ENCODE measurements around the gene SLC9A8. TPM values are rescaled to one million over a fixed set of nuclear protein-coding genes. Genes with fewer than 3 reads are reported as not detected.

Gene SLC9A8
- total and polyA plus RNA-seq, 2 of the 4 experiments (the other 2 are of a cell fraction): 4.1 to 5.0 TPM

GRCh38 chr20:49810491-49811190, 2.0 kb upstream of the SLC9A8 start:
- CTCF ChIA-PET: no interaction called here
- in situ Hi-C loops (cut with MboI; ENCODE audit: low sequenced_read_pairs): no loop called here
- no peak for ATAC-seq (ENCODE audit: low read depth)

More at GRCh38 chr20:49810491-49811190, 2.0 kb upstream of the SLC9A8 start:
- Histone ChIP-seq H3K4me3 (ENCODE audit: insufficient read depth, low read depth, low read length) (no peak overlapping the region), H3K56ac (ENCODE audit: extremely low read depth, insufficient read depth, low read length) (no peak overlapping the region), H3K18ac (ENCODE audit: low read depth, low read length) (no peak overlapping the region), H3K9me3 (ENCODE audit: control insufficient read depth, insufficient read depth, low read length) (no peaks in the 10 kb centered on the region), H3K4me2 (ENCODE audit: low read depth, low read length) (no peak overlapping the region), H3K23ac (ENCODE audit: low read depth, low read length) (no peak overlapping the region), H3K4me1 (ENCODE audit: control insufficient read depth, insufficient read depth, low read length) (peaks cover 7% of the 10 kb centered on the region), H4K20me1 (ENCODE audit: insufficient read depth, low read length) (no peaks in the 10 kb centered on the region), H4K91ac (ENCODE audit: insufficient read depth, low read depth, low read length) (no peak overlapping the region), H2AFZ (replicated peaks; ENCODE audit: low read length, poor library complexity) (no peak overlapping the region), H3K4ac (ENCODE audit: low read depth, low read length) (no peak overlapping the region), H2BK20ac (ENCODE audit: low read depth, low read length) (no peak overlapping the region), H2BK120ac (ENCODE audit: low read depth, low read length) (no peak overlapping the region), H2AK9ac (replicated peaks; ENCODE audit: low read depth, low read length, poor library complexity) (no peak overlapping the region), H3K27me3 (ENCODE audit: control insufficient read depth, insufficient read depth, low read length) (no peaks in the 10 kb centered on the region), H3K36me3 (ENCODE audit: control insufficient read depth, insufficient read depth, low read length) (peaks cover 2% of the 10 kb centered on the region; the same call in 1 of the 2 replicates), H3K27ac (ENCODE audit: insufficient read depth, low read length) (no peak overlapping the region), H2BK15ac (ENCODE audit: low read depth, low read length) (0 out of 3 replicates have a peak overlapping the region, but pooled peaks have one; percentile 25), H3K9ac (ENCODE audit: low read depth, low read length) (no peak overlapping the region), H2BK5ac (ENCODE audit: low read depth, low read length, poor library complexity, severe bottlenecking) (no peak overlapping the region), H4K8ac (ENCODE audit: low read depth in 2 of 2, low read length in 2 of 2) (no peak overlapping the region), H3K79me1 (ENCODE audit: low read depth in 1 of 2, low read length in 2 of 2) (peaks cover 20 to 29% of the 10 kb centered on the region in 2 experiments), H3K9me1 (ENCODE audit: insufficient read depth, low read length) (peaks cover 15% of the 10 kb centered on the region), H2AK5ac (ENCODE audit: low read depth, low read length) (no peak overlapping the region), H3K14ac (replicated peaks; ENCODE audit: low read depth, low read length) (no peak overlapping the region), H4K5ac (ENCODE audit: low read depth, low read length) (no peak overlapping the region)
- 67% methylated on average over 1 of the region's 6 CpGs; no CpG with 5 or more reads in 1 of the 2 experiments for whole genome bisulfite sequencing, 2 experiments (ENCODE audit: extremely low coverage in 2 of 2, insufficient read length in 1 of 2)
- POLR2A ChIA-PET (ENCODE audit: unreplicated experiment): no interaction called here
- intact Hi-C loops (cut with micrococcal nuclease): loop anchor here (5.0 kb wide), 1 partner anchor 98 kb away; the partner anchor contains the start of gene B4GALT5
- DNase-seq: no peak
- no peak for TF ChIP-seq CEBPB (IDR thresholded peaks at IDR 0.05; ENCODE audit: low read depth, low read length)
- no TSS peak for BruUV-seq (replicated peaks)
- dilution Hi-C loops (cut with HindIII; ENCODE audit: low sequenced_read_pairs, unreplicated experiment): no loop called here
